ENCODE data around the gene XPO6. TPM values are rescaled to one million over a fixed set of nuclear protein-coding genes. Genes with fewer than 3 reads are reported as not detected.

The XPO6 gene
- total RNA-seq, 1 experiment from 2014 or later, result 135 TPM

DNA sequence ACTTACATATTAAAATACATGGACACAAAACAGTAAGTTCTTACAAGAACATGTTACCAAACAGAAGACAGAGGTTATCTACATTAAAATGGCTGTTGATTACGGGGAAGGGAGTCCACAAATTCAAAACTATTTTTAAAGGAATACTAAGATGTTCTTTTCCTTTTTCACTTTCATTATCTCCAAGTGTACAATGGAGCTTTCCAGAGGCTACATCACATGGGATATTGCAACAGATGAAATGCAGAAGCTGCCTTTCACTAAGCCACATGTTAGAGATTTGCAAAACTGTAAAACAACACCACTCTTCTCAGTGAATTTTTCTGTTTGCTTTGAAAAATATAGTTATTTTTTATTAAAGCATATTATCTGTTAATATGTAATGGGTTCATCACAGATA lies 53.6 kb downstream of the XPO6 start:
- no peak for DNase-seq (ENCODE audit: low read depth, low spot score)
- H3K36me3 ChIP-seq (ENCODE audit: control insufficient read depth, insufficient read depth, low read length), result peaks cover 13% of the 10 kb centered on the region
- no peaks in the 10 kb centered on the region for H3K9me3 ChIP-seq (ENCODE audit: control insufficient read depth, insufficient read depth, low read depth, low read length)
- intact Hi-C loops (cut with micrococcal nuclease; ENCODE audit: unreplicated experiment), result no loop called here
- H3K27ac ChIP-seq (ENCODE audit: low read length), result no peak overlapping the region
- H3K4me3 ChIP-seq (ENCODE audit: low read depth in 2 of 2, low read length in 2 of 2), result no peak overlapping the region
- BruUV-seq (replicated peaks), result no TSS peak
- H3K4me1 ChIP-seq (ENCODE audit: control insufficient read depth, insufficient read depth, low read length), result no peaks in the 10 kb centered on the region
- ATAC-seq, result no peak
- no peaks in the 10 kb centered on the region for H3K27me3 ChIP-seq (ENCODE audit: control insufficient read depth, insufficient read depth, low read length)
- POLR2A ChIA-PET, result no interaction called here
- CTCF ChIA-PET, result no interaction called here
- in situ Hi-C loops (cut with HindIII; ENCODE audit: low pct_unique_long_range_greater_than_20kb, low sequenced_read_pairs), result no loop called here
- no peak for TF ChIP-seq POLR2AphosphoS5 (IDR thresholded peaks at IDR 0.05; ENCODE audit: low read depth, low read length)
- TF ChIP-seq, protein P1, sequence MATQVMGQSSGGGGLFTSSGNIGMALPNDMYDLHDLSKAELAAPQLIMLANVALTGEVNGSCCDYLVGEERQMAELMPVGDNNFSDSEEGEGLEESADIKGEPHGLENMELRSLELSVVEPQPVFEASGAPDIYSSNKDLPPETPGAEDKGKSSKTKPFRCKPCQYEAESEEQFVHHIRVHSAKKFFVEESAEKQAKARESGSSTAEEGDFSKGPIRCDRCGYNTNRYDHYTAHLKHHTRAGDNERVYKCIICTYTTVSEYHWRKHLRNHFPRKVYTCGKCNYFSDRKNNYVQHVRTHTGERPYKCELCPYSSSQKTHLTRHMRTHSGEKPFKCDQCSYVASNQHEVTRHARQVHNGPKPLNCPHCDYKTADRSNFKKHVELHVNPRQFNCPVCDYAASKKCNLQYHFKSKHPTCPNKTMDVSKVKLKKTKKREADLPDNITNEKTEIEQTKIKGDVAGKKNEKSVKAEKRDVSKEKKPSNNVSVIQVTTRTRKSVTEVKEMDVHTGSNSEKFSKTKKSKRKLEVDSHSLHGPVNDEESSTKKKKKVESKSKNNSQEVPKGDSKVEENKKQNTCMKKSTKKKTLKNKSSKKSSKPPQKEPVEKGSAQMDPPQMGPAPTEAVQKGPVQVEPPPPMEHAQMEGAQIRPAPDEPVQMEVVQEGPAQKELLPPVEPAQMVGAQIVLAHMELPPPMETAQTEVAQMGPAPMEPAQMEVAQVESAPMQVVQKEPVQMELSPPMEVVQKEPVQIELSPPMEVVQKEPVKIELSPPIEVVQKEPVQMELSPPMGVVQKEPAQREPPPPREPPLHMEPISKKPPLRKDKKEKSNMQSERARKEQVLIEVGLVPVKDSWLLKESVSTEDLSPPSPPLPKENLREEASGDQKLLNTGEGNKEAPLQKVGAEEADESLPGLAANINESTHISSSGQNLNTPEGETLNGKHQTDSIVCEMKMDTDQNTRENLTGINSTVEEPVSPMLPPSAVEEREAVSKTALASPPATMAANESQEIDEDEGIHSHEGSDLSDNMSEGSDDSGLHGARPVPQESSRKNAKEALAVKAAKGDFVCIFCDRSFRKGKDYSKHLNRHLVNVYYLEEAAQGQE (IDR thresholded peaks at IDR 0.05; ENCODE audit: insufficient read depth in 1 of 2, low read depth in 2 of 2, low read length in 1 of 2), result no peak
- TF ChIP-seq TCF7L2 (IDR thresholded peaks at IDR 0.05; ENCODE audit: low read depth, low read length), result no peak
- no peak for TF ChIP-seq SIN3A (IDR thresholded peaks at IDR 0.05; ENCODE audit: borderline replicate concordance, insufficient read depth, low read depth, low read length)
- TF ChIP-seq, protein P2, sequence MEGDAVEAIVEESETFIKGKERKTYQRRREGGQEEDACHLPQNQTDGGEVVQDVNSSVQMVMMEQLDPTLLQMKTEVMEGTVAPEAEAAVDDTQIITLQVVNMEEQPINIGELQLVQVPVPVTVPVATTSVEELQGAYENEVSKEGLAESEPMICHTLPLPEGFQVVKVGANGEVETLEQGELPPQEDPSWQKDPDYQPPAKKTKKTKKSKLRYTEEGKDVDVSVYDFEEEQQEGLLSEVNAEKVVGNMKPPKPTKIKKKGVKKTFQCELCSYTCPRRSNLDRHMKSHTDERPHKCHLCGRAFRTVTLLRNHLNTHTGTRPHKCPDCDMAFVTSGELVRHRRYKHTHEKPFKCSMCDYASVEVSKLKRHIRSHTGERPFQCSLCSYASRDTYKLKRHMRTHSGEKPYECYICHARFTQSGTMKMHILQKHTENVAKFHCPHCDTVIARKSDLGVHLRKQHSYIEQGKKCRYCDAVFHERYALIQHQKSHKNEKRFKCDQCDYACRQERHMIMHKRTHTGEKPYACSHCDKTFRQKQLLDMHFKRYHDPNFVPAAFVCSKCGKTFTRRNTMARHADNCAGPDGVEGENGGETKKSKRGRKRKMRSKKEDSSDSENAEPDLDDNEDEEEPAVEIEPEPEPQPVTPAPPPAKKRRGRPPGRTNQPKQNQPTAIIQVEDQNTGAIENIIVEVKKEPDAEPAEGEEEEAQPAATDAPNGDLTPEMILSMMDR (IDR thresholded peaks at IDR 0.05), result no peak

DNA sequence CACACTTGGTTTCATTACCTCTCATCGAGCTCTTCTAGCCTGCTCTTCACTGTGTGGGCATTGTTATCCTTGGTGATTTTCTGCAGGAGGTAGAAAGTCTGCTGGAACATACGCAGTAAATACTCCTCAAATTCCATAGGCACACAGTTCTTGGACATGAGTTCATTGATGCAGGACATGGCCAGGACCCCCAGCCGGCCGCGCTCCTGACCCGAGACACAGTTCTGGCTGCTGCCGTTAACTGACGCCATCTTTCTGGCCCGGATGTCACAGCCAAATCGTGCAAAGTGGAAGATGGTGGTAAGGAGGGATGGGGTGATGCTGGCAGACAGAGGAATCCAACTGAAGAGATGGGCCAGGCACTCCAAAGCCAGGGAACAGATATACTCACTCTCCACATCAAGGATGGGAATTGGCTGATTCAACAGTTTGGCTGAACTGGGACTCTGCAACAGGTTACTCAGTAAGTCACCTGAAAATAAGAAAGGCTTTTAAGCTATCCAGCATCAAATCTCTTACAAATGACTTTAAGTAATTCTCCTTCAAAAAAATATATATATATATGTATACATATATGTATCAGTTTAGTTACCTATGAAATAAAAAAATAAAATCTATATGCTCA lies 55.6 kb downstream of the XPO6 start:
- Histone ChIP-seq H3K27ac (ENCODE audit: low read length) (no peak overlapping the region), H3K4me3 (ENCODE audit: low read depth in 2 of 2, low read length in 2 of 2) (no peak overlapping the region), H3K27me3 (ENCODE audit: control insufficient read depth, insufficient read depth, low read length) (no peaks in the 10 kb centered on the region), H3K4me1 (ENCODE audit: control insufficient read depth, insufficient read depth, low read length) (no peaks in the 10 kb centered on the region), H3K9me3 (ENCODE audit: control insufficient read depth, insufficient read depth, low read depth, low read length) (no peaks in the 10 kb centered on the region), H3K36me3 (ENCODE audit: control insufficient read depth, insufficient read depth, low read length) (peaks cover 13% of the 10 kb centered on the region)
- ChIA-PET POLR2A (no interaction called here), CTCF (no interaction called here)
- intact Hi-C loops (cut with micrococcal nuclease; ENCODE audit: unreplicated experiment) (no loop called here), in situ Hi-C loops (cut with HindIII; ENCODE audit: low pct_unique_long_range_greater_than_20kb, low sequenced_read_pairs) (no loop called here)
- no TSS peak for BruUV-seq (replicated peaks)
- DNase-seq (ENCODE audit: low read depth, low spot score) (no peak), ATAC-seq (no peak)
- TF ChIP-seq, protein P1 (IDR thresholded peaks at IDR 0.05; ENCODE audit: insufficient read depth in 1 of 2, low read depth in 2 of 2, low read length in 1 of 2), result no peak
- TF ChIP-seq TCF7L2 (IDR thresholded peaks at IDR 0.05; ENCODE audit: low read depth, low read length), result no peak
- TF ChIP-seq, protein P2 (IDR thresholded peaks at IDR 0.05), result no peak
- TF ChIP-seq POLR2AphosphoS5 (IDR thresholded peaks at IDR 0.05; ENCODE audit: low read depth, low read length), result no peak
- no peak for TF ChIP-seq SIN3A (IDR thresholded peaks at IDR 0.05; ENCODE audit: borderline replicate concordance, insufficient read depth, low read depth, low read length)

Data from Panc1 (cell line).